GM18909 (cell line): ENCODE results near the gene L1CAM.
A peak's percentile ranks its signal among the peaks of the same experiment; 100 is the strongest.

ENCODE experiments used
- ATAC-seq: cut with Tn5 transposase; IDR thresholded peaks from one replicate; pipeline ENCODE4 v1.9.1; 2021; ENCODE audit warnings: mild to moderate bottlenecking; ENCODE audit not compliant: unreplicated experiment, poor library complexity

The L1CAM gene

GRCh38 chrX:153925739-153926551 is 40.0 kb upstream of the L1CAM start, which contains the start of gene ARHGAP4:
ARHGAP4 (minus strand) TSS chrX:153926264; CDS start chrX:153926202, 62 bp downstream.
- ATAC-seq = peak; percentile 2

GRCh38 chrX:153925387-153925738 is 39.4 kb upstream of the L1CAM start:
- ATAC-seq = no peak

- no peak for ATAC-seq
These were observed 38.3 kb upstream of the L1CAM start for GRCh38 chrX:153924149-153924861.

- ATAC-seq = no peak
These were observed 37.2 kb upstream of the L1CAM start for GRCh38 chrX:153922932-153923857.

GRCh38 chrX:153921511-153922446 is 35.8 kb upstream of the L1CAM start:
- no peak for ATAC-seq

- no peak for ATAC-seq
These were observed 35.1 kb upstream of the L1CAM start for GRCh38 chrX:153921070-153921469.

- no peak for ATAC-seq
These were observed 34.6 kb upstream of the L1CAM start for GRCh38 chrX:153920546-153920945.

- ATAC-seq = no peak
These were observed 33.3 kb upstream of the L1CAM start for GRCh38 chrX:153919281-153919680.

GRCh38 chrX:153917869-153918268 is 31.9 kb upstream of the L1CAM start:
- no peak for ATAC-seq

GRCh38 chrX:153913701-153914100 is 27.7 kb upstream of the L1CAM start:
- ATAC-seq = no peak

GRCh38 chrX:153913211-153913610 is 27.2 kb upstream of the L1CAM start:
- no peak for ATAC-seq

GRCh38 chrX:153911798-153912197 is 25.8 kb upstream of the L1CAM start:
- ATAC-seq = no peak

GRCh38 chrX:153910446-153910845 is 24.5 kb upstream of the L1CAM start:
- ATAC-seq = no peak

- no peak for ATAC-seq
These were observed 24.0 kb upstream of the L1CAM start for GRCh38 chrX:153909980-153910360.

- no peak for ATAC-seq
These were observed 23.3 kb upstream of the L1CAM start for GRCh38 chrX:153909024-153909979.

- ATAC-seq = no peak
These were observed 22.4 kb upstream of the L1CAM start for GRCh38 chrX:153908219-153908860.

- ATAC-seq = no peak
These were observed 21.5 kb upstream of the L1CAM start for GRCh38 chrX:153907456-153907855.
